A673 (cell line): ENCODE results near the gene B4GALT5. TPM values are rescaled to one million over a fixed set of nuclear protein-coding genes. Genes with fewer than 3 reads are reported as not detected.

Source experiments
- BruUV-seq: library from RNA; stranded (reverse); fragments of 400-500 nt; replicated peaks from 2 replicates; lab custom pipeline; 2021; lab: Mats Ljungman, UMichigan
- CTCF ChIA-PET: fragments of 300-600 bp; sonication (Branson Sonifier 250); formaldehyde crosslinking; loops from one replicate; lab custom pipeline; 2022; ENCODE audit warnings: antibody characterized with exemption; lab: Charles Lee
- POLR2A ChIA-PET: fragments of 300-600 bp; sonication (Branson Sonifier 250); formaldehyde crosslinking; loops from one replicate; lab custom pipeline; 2022; ENCODE audit warnings: antibody characterized with exemption; ENCODE audit not compliant: low non-redundant PET; lab: Charles Lee
- DNase-seq: peaks from one replicate; pipeline ENCODE4 v3.0.0-alpha.2; 2015; ENCODE audit warnings: low spot score
- H3K27ac ChIP-seq: fragments of 200-600 bp; sonication (generic); 2 replicates; pipeline ENCODE4 v1.5.1; 2016; ENCODE audit warnings: mixed run types, low read depth, mild to moderate bottlenecking, mixed read lengths, antibody characterized with exemption, low read length; ENCODE audit not compliant: poor library complexity, severe bottlenecking
- H3K27me3 ChIP-seq: fragments of 200-600 bp; sonication (generic); replicated peaks from 2 replicates; pipeline ENCODE4 v1.6.1; 2017; ENCODE audit warnings: mixed run types, low read depth, mild to moderate bottlenecking, mixed read lengths, antibody characterized with exemption, low read length; ENCODE audit not compliant: insufficient read depth, poor library complexity
- H3K36me3 ChIP-seq: fragments of 200-600 bp; sonication (generic); 2 replicates; pipeline ENCODE4 v1.6.1; 2016; ENCODE audit warnings: mixed run types, mild to moderate bottlenecking, mixed read lengths, antibody characterized with exemption, low read length; ENCODE audit not compliant: insufficient read depth, poor library complexity, severe bottlenecking
- H3K4me1 ChIP-seq: fragments of 200-600 bp; sonication (generic); 2 replicates; pipeline ENCODE4 v1.6.1; 2017; ENCODE audit warnings: mixed run types, mild to moderate bottlenecking, mixed read lengths, antibody characterized with exemption, low read length; ENCODE audit not compliant: insufficient read depth, poor library complexity, severe bottlenecking
- H3K4me3 ChIP-seq: fragments of 200-600 bp; sonication (generic); 2 replicates; pipeline ENCODE4 v1.5.1; 2016; ENCODE audit warnings: low read depth, mixed run types, mild to moderate bottlenecking, mixed read lengths, low read length; ENCODE audit not compliant: poor library complexity, severe bottlenecking
- H3K9me3 ChIP-seq: fragments of 200-600 bp; sonication (generic); 2 replicates; pipeline ENCODE4 v1.6.1; 2016; ENCODE audit warnings: mixed run types, low read depth, mild to moderate bottlenecking, mixed read lengths, antibody characterized with exemption, low read length; ENCODE audit not compliant: poor library complexity, severe bottlenecking
- EZH2 ChIP-seq: fragments of 200-600 bp; sonication (generic); IDR thresholded peaks from 2 replicates; pipeline ENCODE4 v1.6.1; 2017; ENCODE audit warnings: borderline replicate concordance, low read depth, mild to moderate bottlenecking, mixed read lengths, antibody characterized with exemption, low read length; ENCODE audit not compliant: poor library complexity, severe bottlenecking
- intact Hi-C: fragments of 100-400 bp; cut with micrococcal nuclease; formaldehyde crosslinking; loops from one replicate; pipeline ENCODE4 v1.10.0; 2022; ENCODE audit not compliant: unreplicated experiment
- total RNA-seq: library from RNA; stranded (reverse); gene quantifications from 2 replicates; pipeline ENCODE4 v1.2.3, GENCODE V29; 2021
- TF ChIP-seq, protein P1 (sequence below): fragments of 300-800, 200-600 bp; sonication (generic); conservative IDR thresholded peaks from 2 replicates; pipeline ENCODE4 v1.5.1; 2017; ENCODE audit warnings: low read depth, mild to moderate bottlenecking, antibody characterized with exemption, low read length, moderate library complexity, mixed read lengths

B4GALT5 gene
- total RNA-seq, 1 experiment from 2014 or later = 78.0 TPM

DNA sequence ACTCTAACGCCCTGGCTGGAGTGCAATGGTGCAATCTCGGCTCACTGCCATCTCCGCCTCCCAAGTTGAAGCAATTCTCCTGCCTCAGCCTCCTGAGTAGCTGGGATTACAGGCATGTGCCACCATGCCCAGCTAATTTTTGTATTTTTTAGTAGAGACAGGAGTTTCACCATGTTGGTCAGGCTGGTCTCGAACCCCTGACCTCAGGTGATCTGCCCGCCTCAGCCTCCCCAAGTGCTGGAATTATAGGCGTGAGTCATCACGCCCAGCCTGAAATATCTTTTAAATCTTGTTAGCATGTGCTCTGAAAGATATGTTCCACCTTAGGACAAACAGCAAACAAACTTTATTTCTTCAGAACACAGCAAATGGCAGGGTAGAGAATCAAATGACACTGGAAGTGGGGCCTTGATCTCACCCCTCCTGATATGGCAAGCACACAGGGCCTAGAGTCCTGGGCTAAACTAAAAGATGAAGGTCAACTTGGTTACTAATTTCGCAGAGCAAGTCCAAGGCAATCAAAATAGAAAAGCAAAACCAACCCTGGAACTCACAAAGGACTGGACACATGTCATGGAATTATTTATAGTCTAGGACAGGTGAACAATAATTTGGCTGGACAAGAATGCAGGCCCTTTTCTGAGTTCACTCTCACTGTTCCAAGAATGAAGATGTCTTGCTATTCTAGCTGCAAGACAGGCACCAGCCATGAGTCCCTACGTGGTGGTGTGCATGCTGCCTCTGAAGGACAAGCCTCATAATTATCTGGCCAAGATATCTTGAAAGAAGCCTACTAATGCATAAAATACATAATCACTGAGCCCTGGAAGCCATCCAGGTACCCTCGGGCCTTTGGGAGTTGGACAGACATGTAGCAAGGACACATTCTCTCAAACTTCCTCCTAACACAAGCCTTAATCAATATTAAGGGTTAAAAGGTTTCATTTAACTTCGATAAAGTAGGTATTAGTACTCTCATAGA lies 35.6 kb downstream of the B4GALT5 start:
- no peak for TF ChIP-seq EZH2
- TF ChIP-seq, protein P1, sequence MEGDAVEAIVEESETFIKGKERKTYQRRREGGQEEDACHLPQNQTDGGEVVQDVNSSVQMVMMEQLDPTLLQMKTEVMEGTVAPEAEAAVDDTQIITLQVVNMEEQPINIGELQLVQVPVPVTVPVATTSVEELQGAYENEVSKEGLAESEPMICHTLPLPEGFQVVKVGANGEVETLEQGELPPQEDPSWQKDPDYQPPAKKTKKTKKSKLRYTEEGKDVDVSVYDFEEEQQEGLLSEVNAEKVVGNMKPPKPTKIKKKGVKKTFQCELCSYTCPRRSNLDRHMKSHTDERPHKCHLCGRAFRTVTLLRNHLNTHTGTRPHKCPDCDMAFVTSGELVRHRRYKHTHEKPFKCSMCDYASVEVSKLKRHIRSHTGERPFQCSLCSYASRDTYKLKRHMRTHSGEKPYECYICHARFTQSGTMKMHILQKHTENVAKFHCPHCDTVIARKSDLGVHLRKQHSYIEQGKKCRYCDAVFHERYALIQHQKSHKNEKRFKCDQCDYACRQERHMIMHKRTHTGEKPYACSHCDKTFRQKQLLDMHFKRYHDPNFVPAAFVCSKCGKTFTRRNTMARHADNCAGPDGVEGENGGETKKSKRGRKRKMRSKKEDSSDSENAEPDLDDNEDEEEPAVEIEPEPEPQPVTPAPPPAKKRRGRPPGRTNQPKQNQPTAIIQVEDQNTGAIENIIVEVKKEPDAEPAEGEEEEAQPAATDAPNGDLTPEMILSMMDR = no peak
- BruUV-seq = no TSS peak
- intact Hi-C loops = no loop called here
- Histone ChIP-seq H3K4me1 (peaks cover 65% of the 10 kb centered on the region), H3K36me3 (no peaks in the 10 kb centered on the region), H3K4me3 (no peak overlapping the region), H3K27ac (peak overlapping the region; percentile 51), H3K9me3 (no peaks in the 10 kb centered on the region), H3K27me3 (no peaks in the 10 kb centered on the region)
- DNase-seq = no peak
- ChIA-PET CTCF (no interaction called here), POLR2A (interaction anchor here (0.6 to 0.7 kb wide), 2 partner anchors 19 to 441 kb away, joined by 6 read pairs; no protein-coding TSS in a partner anchor)

- no peaks in the 10 kb centered on the region for H3K36me3 ChIP-seq
- no TSS peak for BruUV-seq
- H3K4me3 ChIP-seq = no peak overlapping the region
- no peaks in the 10 kb centered on the region for H3K27me3 ChIP-seq
- no peaks in the 10 kb centered on the region for H3K9me3 ChIP-seq
- DNase-seq = no peak
- H3K4me1 ChIP-seq = peaks cover 77% of the 10 kb centered on the region
- ChIA-PET CTCF (no interaction called here), POLR2A (interaction anchor here (0.7 kb wide), 1 partner anchor 8 kb away, joined by 3 read pairs; no protein-coding TSS in a partner anchor)
- peak overlapping the region; percentile 64 for H3K27ac ChIP-seq
- intact Hi-C loops = no loop called here
- TF ChIP-seq, protein P1 = no peak
- TF ChIP-seq EZH2 = no peak
Measured at GRCh38 chr20:49676581-49677291, 36.9 kb downstream of the B4GALT5 start.

- TF ChIP-seq, protein P1 = no peak
- no peak for TF ChIP-seq EZH2
- BruUV-seq = no TSS peak
- POLR2A ChIA-PET = interaction anchor here (0.7 kb wide), 1 partner anchor 7 kb away, joined by 3 read pairs; no protein-coding TSS in a partner anchor
Measured at GRCh38 chr20:49675368-49676151, 38.1 kb downstream of the B4GALT5 start.

More at GRCh38 chr20:49675368-49676151, 38.1 kb downstream of the B4GALT5 start:
- H3K36me3 ChIP-seq = no peaks in the 10 kb centered on the region
- no peak for DNase-seq
- H3K27ac ChIP-seq = no peak overlapping the region
- no peak overlapping the region for H3K4me3 ChIP-seq
- intact Hi-C loops = no loop called here
- peaks cover 70% of the 10 kb centered on the region for H3K4me1 ChIP-seq
- CTCF ChIA-PET = no interaction called here
- no peaks in the 10 kb centered on the region for H3K27me3 ChIP-seq
- no peaks in the 10 kb centered on the region for H3K9me3 ChIP-seq
